Skin epidermis (tissue), 12 donors: ENCODE results near the gene MYF6.

Source experiments
- H3K27ac ChIP-seq, 21 experiments: fragments of 200-600 bp; sonication (generic) in 11 of 21; one replicate each; pipeline ENCODE4 v1.5.0; 2020; ENCODE audit warnings: mild to moderate bottlenecking in 3 of 21, inconsistent platforms in 2 of 21, moderate library complexity in 2 of 21
- H3K4me3 ChIP-seq, 7 experiments: fragments of 200-600 bp; sonication (generic) in 2 of 7; one replicate each; pipeline ENCODE4 v1.5.0; 2020; ENCODE audit warnings: inconsistent platforms in 2 of 7, mild to moderate bottlenecking in 2 of 7, moderate library complexity in 1 of 7

MYF6 gene

GRCh38 chr12:80702889-80703805, 4.3 kb upstream of the MYF6 start:
- Histone ChIP-seq H3K27ac (no peak overlapping the region), H3K4me3 (no peak overlapping the region)

GRCh38 chr12:80704420-80704819, 3.0 kb upstream of the MYF6 start:
- Histone ChIP-seq H3K27ac (no peak overlapping the region), H3K4me3 (no peak overlapping the region)

GRCh38 chr12:80707830-80708258, 410 bp downstream of the MYF6 start:
- Histone ChIP-seq H3K27ac (peak overlapping the region in 1 of 21 experiments; percentile 60), H3K4me3 (no peak overlapping the region)

DNA sequence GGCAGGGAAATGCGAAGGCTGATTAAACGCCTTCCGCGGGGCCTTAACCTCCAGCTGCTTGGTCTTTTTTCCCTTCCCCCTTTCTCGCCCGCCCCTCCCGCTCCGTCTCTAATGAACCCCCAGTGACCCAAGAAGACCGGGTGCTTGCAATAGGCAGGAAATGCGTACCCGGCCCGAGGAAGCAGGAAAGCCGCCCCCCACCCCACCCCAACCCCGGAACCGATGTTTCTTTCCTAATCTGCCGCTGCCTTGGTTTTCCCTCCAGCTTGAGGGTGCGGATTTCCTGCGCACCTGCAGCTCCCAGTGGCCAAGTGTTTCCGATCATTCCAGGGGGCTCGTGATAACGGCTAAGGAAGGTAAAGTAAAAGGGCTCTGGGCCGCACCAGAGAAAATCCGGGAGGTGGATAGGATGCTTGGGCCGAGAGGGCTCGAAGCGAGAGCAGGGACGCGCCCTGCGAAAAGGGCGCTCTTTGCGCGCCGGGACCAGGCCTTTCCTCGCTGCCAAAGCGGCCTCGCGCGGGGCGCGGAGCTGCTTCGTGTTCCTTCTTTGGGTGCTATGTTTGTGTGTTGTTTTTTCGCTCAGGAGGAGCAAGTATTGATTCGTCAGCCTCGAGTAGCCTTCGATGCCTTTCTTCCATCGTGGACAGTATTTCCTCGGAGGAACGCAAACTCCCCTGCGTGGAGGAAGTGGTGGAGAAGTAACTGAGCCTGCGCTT, 983 bp downstream of the MYF6 start:
- no peak overlapping the region for H3K4me3 ChIP-seq
- H3K27ac ChIP-seq = peak overlapping the region in 1 of 21 experiments; percentile 60

DNA sequence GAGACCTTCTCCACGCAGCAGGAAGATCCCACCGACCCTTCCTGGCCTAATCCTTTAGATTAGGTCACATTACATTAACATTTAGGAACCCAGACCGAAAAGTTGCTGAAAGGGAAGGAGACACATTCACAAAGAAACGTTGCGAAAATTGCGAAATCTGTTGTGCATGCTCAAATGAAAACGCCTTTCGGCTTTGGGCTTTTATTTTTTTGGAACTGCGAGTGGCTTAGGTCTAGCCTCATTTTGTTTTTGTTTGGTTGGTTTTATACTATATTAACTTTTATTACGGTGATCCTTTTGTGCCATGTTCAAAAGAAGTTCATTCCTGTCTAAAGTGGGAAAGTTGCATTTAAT, 1.5 kb downstream of the MYF6 start:
- Histone ChIP-seq H3K4me3 (no peak overlapping the region), H3K27ac (peak overlapping the region in 1 of 21 experiments; percentile 60)

DNA sequence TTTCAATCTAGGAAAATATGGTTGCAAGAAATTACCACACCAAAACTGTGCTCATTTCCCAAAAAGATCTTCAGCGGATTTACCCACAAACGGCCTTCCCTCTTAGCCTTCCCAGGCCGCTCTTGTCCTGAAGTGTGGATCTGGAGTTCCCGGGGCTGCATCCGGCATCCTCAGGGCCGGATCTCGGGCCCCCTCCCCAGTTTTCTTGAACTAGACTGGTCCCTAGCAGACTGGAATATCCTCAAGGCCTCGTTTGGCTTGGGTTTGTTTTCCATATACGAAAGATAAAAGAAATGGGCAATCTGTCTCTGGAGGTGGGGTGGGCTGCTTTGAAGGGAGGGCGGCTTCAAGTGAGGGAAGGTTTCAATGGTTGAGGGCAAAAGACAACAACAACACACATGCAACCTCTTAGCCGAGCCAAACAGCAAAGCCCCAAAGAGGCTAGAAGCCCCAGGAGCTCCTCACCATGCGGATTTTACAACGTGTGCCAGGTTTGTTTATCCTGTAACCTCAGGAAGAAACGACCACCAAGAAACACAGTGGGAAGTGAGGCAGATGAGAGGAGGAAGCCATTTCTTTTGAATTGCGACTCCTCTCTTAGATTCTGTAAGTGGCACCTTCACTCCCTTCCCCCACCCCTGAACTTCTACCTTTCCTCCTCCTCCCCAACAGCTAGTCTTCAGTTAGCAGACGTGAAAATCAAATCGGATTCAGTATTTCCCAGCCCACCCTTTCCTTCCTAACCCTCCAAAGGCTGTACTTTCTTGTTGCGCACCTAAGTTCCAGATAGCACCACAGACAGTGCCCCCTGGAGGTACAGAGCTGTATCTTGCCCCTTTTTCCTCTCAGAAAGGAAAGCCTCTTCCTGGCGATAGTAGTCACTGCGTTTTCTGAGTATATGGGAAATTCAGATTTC, 2.6 kb downstream of the MYF6 start:
- no peak overlapping the region for H3K27ac ChIP-seq

DNA sequence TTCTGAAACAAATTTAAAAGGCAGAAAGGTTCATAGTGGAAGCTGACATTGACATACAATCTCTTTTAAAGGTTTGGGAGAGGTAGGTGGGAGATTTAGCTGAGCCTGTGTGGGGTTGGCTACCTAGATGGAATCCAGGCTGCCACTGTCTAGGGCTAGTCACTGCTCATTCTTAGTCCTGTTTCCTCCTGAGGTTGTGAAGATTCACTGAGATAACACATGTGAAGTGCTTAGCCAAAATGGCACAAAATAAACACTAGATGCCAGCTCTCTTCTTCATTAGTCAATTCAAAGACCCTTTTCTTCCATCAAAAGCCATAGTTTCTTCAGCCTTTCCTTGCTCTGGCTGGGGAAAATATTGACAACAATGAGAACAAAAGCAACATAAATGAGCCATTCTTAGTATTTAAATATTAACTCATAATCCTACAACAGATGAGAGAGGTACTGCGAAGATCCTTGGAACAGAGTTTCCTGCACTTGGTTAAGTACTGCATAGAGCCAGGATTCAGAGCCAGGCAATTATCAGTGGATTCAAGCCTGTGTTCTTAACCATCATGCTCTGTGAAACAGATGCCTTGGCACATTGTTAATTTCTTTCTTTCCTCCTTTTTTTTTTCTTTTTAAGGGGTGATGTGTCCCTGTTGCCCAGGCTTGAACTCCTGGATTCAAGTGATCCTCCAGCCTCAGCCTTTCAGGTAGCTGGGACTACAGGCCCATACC, 3.5 kb downstream of the MYF6 start:
- Histone ChIP-seq H3K4me3 (no peak overlapping the region), H3K27ac (no peak overlapping the region)

More for the DNA sequence above, 2.6 kb downstream of the MYF6 start:
- no peak overlapping the region for H3K4me3 ChIP-seq

DNA sequence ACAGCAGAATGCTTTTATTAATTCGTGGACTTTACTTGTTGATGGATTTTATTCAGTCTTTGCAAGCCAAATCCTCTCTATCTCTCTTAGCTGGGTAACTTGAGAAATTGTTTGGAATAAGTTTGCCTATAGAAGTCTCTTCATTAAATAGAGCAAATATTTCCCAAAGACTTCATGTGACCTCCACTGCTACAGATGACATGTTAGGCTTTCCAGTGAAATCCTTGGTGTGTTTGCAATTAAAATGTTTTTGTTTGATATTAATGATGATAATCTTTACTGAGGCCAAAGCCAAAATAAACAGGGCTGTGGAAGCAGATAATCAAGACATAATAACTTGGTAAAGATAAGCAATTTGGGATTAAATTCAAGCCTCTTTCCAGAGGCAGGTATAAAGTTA, 4.4 kb downstream of the MYF6 start:
- Histone ChIP-seq H3K27ac (no peak overlapping the region), H3K4me3 (no peak overlapping the region)

DNA sequence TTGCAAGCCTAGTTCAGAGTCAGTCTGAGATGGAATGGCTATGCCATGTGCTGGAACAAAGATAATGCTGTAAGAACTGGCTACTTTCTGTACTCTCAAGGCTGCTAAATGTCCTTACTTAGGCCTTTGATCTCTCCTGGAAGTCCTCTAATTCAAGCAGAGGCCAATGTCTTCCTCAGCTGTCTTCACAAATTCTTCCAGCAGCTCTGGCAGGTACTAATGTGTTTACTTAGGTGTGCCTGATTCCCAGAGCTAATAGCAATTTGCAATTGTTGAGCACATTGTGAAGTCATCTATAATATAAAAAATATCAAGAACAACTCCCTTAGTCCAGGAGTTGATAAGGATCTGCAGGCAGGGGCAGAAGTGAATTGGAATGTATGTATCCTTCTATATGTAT, 5.4 kb downstream of the MYF6 start:
- H3K4me3 ChIP-seq = no peak overlapping the region
- H3K27ac ChIP-seq = no peak overlapping the region

DNA sequence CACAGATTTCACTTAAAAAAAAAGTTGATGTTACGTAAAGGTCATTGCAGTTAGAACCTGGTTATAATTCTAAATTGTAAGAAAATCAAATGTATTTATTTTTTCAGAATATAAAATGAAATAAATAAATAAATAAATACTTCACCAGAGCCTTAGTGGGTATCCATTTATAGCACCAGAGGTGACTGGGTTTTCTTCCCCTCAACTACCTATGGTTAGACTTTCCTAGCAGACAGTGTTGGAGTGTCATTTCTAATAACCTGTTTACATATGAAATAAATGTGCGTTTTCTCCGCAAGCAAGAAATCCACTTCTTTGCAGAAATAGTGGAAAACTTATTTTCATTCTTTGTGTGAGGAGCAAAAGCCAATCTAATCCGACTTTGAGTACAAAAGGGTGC, 6.0 kb downstream of the MYF6 start:
- no peak overlapping the region for H3K27ac ChIP-seq
- no peak overlapping the region for H3K4me3 ChIP-seq

DNA sequence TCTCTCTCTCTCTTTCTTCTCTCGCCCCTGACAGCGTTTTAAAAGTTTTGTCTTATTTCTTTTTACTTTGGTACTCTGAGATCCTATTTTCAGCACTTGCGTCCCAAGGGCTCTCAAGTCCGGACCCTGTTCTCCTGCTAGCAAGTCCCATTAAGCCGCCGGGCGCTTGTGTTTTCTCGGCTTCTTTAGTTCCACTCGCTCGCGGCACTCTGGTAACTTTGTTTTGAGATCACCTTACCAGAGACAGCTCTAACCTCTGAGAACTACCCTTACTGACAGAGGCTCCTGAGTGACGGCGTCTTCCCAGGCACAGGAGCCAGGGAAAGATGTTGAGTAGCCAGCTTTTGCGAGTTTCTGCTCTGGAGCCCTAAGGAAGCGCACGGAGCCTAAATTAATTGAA, 6.6 kb downstream of the MYF6 start:
- H3K27ac ChIP-seq = no peak overlapping the region
- no peak overlapping the region for H3K4me3 ChIP-seq

GRCh38 chr12:80714846-80715245, 7.4 kb downstream of the MYF6 start:
- H3K27ac ChIP-seq = no peak overlapping the region
- H3K4me3 ChIP-seq = no peak overlapping the region

DNA sequence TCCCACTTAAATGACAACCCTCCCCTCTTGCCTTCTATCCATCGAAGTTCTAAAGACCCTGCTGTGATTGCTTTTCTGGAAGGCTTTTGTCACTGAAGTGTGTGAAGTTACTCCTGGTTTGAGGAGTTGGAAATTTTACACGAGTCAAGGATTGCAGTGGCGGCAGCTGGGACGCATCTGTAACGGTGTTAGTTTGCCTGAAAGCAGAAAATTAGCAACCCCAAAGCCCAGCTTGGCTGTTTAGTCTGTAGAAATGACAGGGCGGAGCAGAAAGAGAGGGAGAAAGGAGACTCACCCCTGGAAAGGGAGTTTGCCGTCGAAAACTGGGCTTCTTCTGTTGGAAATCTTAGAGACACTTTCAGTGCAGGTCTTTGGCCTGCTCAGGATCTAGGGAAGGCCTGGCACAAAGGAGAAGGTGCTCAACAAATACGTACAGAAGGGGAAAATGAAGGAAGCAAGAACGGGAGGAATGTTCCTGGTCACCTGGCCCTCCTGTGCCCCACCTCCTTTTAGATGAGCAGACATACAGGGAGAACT, 8.3 kb downstream of the MYF6 start:
- Histone ChIP-seq H3K27ac (no peak overlapping the region), H3K4me3 (no peak overlapping the region)

- H3K4me3 ChIP-seq = no peak within 1 kb of the TSS
- no peak within 1 kb of the TSS for H3K27ac ChIP-seq
Observed at GRCh38 chr12:80716696-80717469, 9.4 kb downstream of the MYF6 start, which contains the start of gene MYF5. Gene MYF5, plus strand, starts transcription at chr12:80716912. Its CDS starts 152 bp downstream, at chr12:80717064.

- no peak overlapping the region for H3K27ac ChIP-seq
- H3K4me3 ChIP-seq = no peak overlapping the region
Observed at GRCh38 chr12:80717856-80718255, 10.4 kb downstream of the MYF6 start.

GRCh38 chr12:80720516-80720915, 13.1 kb downstream of the MYF6 start:
- no peak overlapping the region for H3K27ac ChIP-seq
- H3K4me3 ChIP-seq = no peak overlapping the region

- Histone ChIP-seq H3K27ac (no peak overlapping the region), H3K4me3 (no peak overlapping the region)
Observed at GRCh38 chr12:80721326-80721725, 13.9 kb downstream of the MYF6 start.

GRCh38 chr12:80745851-80746505, 38.5 kb downstream of the MYF6 start:
- Histone ChIP-seq H3K4me3 (no peak overlapping the region), H3K27ac (no peak overlapping the region)
